Adrenal gland (tissue), 5 donors: ENCODE results near the gene MAP4K3.

Experiments
- CTCF ChIP-seq, 6 experiments: fragments of 450-650 bp in 4 of 6; fragments of 200-600 bp in 2 of 6; sonication (generic) in 1 of 6; IDR thresholded peaks; 1 replicate in 5 of 6; 2 replicates in 1 of 6; pipeline versions ENCODE4 v1.5.1 to v1.8.0; 2016 to 2021; ENCODE audit warnings: antibody characterized with exemption in 6 of 6, mild to moderate bottlenecking in 2 of 6, moderate library complexity in 1 of 6
- POLR2A ChIP-seq, 2 donors: fragments of 450-650 bp; IDR thresholded peaks; one replicate each; pipeline ENCODE4 v1.6.1; 2017; ENCODE audit warnings: antibody characterized with exemption in 2 of 2, mild to moderate bottlenecking in 2 of 2, moderate library complexity in 1 of 2
- donor health status: DM: no; HTN: no; CAD: no.

DNA sequence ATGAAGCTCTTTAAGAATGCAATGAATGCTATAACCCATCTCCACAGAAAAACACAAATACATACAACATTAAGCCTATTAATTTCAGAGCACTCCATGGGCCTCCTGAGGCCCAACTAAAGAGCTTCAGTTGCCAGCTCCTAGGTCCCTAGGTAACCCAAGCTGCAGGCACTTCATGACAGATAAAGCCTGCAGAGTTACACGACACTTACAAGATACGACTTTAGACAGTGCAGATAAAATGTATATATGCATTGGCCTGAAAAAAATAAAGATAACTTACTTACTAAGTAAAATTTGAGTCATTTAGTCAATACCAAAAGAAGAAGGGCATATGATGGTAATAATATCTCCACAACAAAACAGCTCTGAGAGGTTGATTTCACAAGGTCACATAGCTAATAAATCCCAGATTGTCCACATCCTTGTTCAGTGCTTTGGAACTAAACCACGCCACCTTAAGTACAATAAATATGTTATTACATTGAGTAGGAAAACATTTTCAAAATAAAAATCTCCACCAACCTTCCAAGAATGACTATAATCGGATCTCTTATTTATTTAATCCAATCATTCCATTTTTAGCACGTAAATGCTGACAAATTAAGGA, 3.4 kb downstream of the MAP4K3 start:
- TF ChIP-seq CTCF (IDR thresholded peaks at IDR 0.05), result no peak
- no peak for TF ChIP-seq POLR2A (IDR thresholded peaks at IDR 0.05)
